Mesenchymal stem cell (in vitro differentiated cells and primary cell): ENCODE results near the gene PITPNM3.

Source experiments
- DNase-seq: peaks from one replicate; pipeline ENCODE4 v3.0.0-alpha.2; 2013
- H2AFZ ChIP-seq: one replicate; pipeline ENCODE4 v1.6.1; 2013; ENCODE audit warnings: low read depth, mild to moderate bottlenecking, control low read depth, inconsistent platforms, low read length, moderate library complexity
- H2AK5ac ChIP-seq: 2 replicates; pipeline ENCODE4 v1.6.1; 2013; ENCODE audit warnings: low read length, moderate library complexity, mild to moderate bottlenecking, inconsistent platforms; ENCODE audit not compliant: severe bottlenecking
- H2BK120ac ChIP-seq: one replicate; pipeline ENCODE4 v1.6.1; 2013; ENCODE audit warnings: low read depth, mild to moderate bottlenecking, inconsistent platforms, low read length, moderate library complexity
- H2BK12ac ChIP-seq, 2 experiments: one replicate each; pipeline ENCODE4 v1.6.1; 2013; ENCODE audit warnings: inconsistent platforms in 2 of 2, low read length in 2 of 2, mild to moderate bottlenecking in 2 of 2, moderate library complexity in 2 of 2, control low read depth in 1 of 2
- H2BK15ac ChIP-seq: one replicate; pipeline ENCODE4 v1.6.1; 2013; ENCODE audit warnings: mild to moderate bottlenecking, low read depth, inconsistent platforms; ENCODE audit not compliant: poor library complexity, severe bottlenecking
- H2BK5ac ChIP-seq: 2 replicates; pipeline ENCODE4 v1.6.1; 2013; ENCODE audit warnings: low read depth, mild to moderate bottlenecking, low read length, control low read depth, inconsistent platforms; ENCODE audit not compliant: poor library complexity, severe bottlenecking
- H3K14ac ChIP-seq, 2 experiments: one replicate each; pipeline ENCODE4 v1.6.1; 2013; ENCODE audit warnings: inconsistent platforms in 2 of 2, low read length in 2 of 2, control low read depth in 1 of 2, mild to moderate bottlenecking in 1 of 2, moderate library complexity in 1 of 2
- H3K18ac ChIP-seq, 2 experiments: one replicate each; pipeline ENCODE4 v1.6.1; 2013; ENCODE audit warnings: inconsistent platforms in 2 of 2, low read length in 2 of 2, control low read depth in 1 of 2, low read depth in 1 of 2, mild to moderate bottlenecking in 1 of 2
- H3K23ac ChIP-seq, 2 experiments: one replicate each; pipeline ENCODE4 v1.6.1; 2013; ENCODE audit warnings: inconsistent platforms in 2 of 2, low read length in 2 of 2, mild to moderate bottlenecking in 2 of 2, moderate library complexity in 2 of 2, control low read depth in 1 of 2
- H3K27ac ChIP-seq: 2 replicates; pipeline ENCODE4 v1.5.1; 2013; ENCODE audit warnings: mild to moderate bottlenecking, moderate library complexity, low read length, control low read depth, inconsistent platforms; ENCODE audit not compliant: poor library complexity, severe bottlenecking
- H3K27me3 ChIP-seq, 2 experiments: 2 replicates each; pipeline versions ENCODE4 v1.6.1 to v1.7.0; 2013; ENCODE audit warnings: low read length in 2 of 2, mild to moderate bottlenecking in 2 of 2, moderate library complexity in 2 of 2, control low read depth in 1 of 2, inconsistent platforms in 1 of 2; ENCODE audit not compliant: control insufficient read depth in 1 of 2, insufficient read depth in 1 of 2
- H3K36me3 ChIP-seq, 2 experiments: 2 replicates each; pipeline versions ENCODE4 v1.6.1 to v1.7.0; 2013; ENCODE audit warnings: low read length in 2 of 2, control low read depth in 1 of 2, inconsistent platforms in 1 of 2, low read depth in 1 of 2, mild to moderate bottlenecking in 1 of 2; ENCODE audit not compliant: insufficient read depth in 2 of 2, control insufficient read depth in 1 of 2
- H3K4ac ChIP-seq, 2 experiments: one replicate each; pipeline ENCODE4 v1.6.1; 2013; ENCODE audit warnings: inconsistent platforms in 2 of 2, low read length in 2 of 2, mild to moderate bottlenecking in 2 of 2, moderate library complexity in 2 of 2, control low read depth in 1 of 2, low read depth in 1 of 2
- H3K4me1 ChIP-seq: 2 replicates; pipeline ENCODE4 v1.6.1; 2013; ENCODE audit warnings: low read depth, low read length, control low read depth; ENCODE audit not compliant: control insufficient read depth, insufficient read depth
- H3K4me2 ChIP-seq: 2 replicates; pipeline ENCODE4 v1.6.1; 2013; ENCODE audit warnings: low read length, mild to moderate bottlenecking, inconsistent platforms; ENCODE audit not compliant: poor library complexity, severe bottlenecking
- H3K4me3 ChIP-seq, 2 experiments: 2 replicates each; pipeline versions ENCODE4 v1.5.1 to v1.7.0; 2013; ENCODE audit warnings: low read length in 2 of 2, mild to moderate bottlenecking in 2 of 2, control low read depth in 1 of 2, low read depth in 1 of 2; ENCODE audit not compliant: insufficient read depth in 1 of 2
- H3K79me1 ChIP-seq: replicated peaks from 2 replicates; pipeline ENCODE4 v1.6.1; 2013; ENCODE audit warnings: mild to moderate bottlenecking, control low read depth, low read length, inconsistent platforms; ENCODE audit not compliant: poor library complexity, severe bottlenecking
- H3K9ac ChIP-seq: 2 replicates; pipeline ENCODE4 v1.7.0; 2013; ENCODE audit warnings: mild to moderate bottlenecking, low read length, moderate library complexity
- H3K9me3 ChIP-seq: 2 replicates; pipeline ENCODE4 v1.7.0; 2013; ENCODE audit warnings: mild to moderate bottlenecking, low read length; ENCODE audit not compliant: control insufficient read depth
- H4K8ac ChIP-seq: one replicate; pipeline ENCODE4 v1.6.1; 2013; ENCODE audit warnings: inconsistent platforms, mild to moderate bottlenecking, low read length, moderate library complexity
- H4K91ac ChIP-seq: one replicate; pipeline ENCODE4 v1.6.1; 2013; ENCODE audit warnings: mild to moderate bottlenecking, low read length, inconsistent platforms
- WGBS: methylation state at CpG from one replicate; pipeline ENCODE4 v1.1.7; 2013; ENCODE audit warnings: mixed read lengths; 5-methylcytosine and 5-hydroxymethylcytosine counted together

PITPNM3 gene

DNA sequence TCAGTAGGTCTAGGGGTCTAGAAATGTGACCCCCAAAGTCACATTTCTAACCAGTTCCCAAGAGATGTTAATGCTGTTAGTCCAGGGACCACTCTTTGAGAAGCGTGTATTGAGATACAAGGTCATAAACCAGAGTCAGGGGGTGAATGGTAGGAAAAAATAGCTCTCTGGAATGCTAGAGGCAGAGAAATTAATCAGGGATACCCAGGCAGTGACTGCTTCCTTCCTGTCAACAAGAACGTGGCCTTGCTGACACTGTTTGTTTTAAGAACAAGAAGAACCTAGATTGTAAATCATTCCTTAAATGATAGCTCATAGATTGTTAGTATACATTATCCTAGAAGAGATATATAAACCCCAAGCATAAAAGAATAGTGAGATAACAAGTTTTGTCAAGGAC lies 43.8 kb downstream of the PITPNM3 start:
- WGBS, result 9% methylated on average over 1 of the region's 2 CpGs
- Histone ChIP-seq H2BK12ac (no peak overlapping the region), H3K36me3 (no peaks in the 10 kb centered on the region), H3K18ac (no peak overlapping the region), H3K27me3 (peaks cover 0 to 28% of the 10 kb centered on the region in 2 experiments), H3K4me3 (no peak overlapping the region), H4K91ac (no peak overlapping the region), H2BK120ac (no peak overlapping the region), H2BK15ac (no peak overlapping the region), H3K79me1 (no peaks in the 10 kb centered on the region), H3K23ac (no peak overlapping the region), H4K8ac (no peak overlapping the region), H2AK5ac (no peak overlapping the region), H3K4ac (no peak overlapping the region), H3K9ac (no peak overlapping the region), H3K4me2 (no peak overlapping the region), H3K4me1 (peaks cover 25% of the 10 kb centered on the region), H3K27ac (no peak overlapping the region), H2BK5ac (no peak overlapping the region), H2AFZ (no peak overlapping the region), H3K9me3 (no peaks in the 10 kb centered on the region), H3K14ac (no peak overlapping the region)
- DNase-seq, result no peak

DNA sequence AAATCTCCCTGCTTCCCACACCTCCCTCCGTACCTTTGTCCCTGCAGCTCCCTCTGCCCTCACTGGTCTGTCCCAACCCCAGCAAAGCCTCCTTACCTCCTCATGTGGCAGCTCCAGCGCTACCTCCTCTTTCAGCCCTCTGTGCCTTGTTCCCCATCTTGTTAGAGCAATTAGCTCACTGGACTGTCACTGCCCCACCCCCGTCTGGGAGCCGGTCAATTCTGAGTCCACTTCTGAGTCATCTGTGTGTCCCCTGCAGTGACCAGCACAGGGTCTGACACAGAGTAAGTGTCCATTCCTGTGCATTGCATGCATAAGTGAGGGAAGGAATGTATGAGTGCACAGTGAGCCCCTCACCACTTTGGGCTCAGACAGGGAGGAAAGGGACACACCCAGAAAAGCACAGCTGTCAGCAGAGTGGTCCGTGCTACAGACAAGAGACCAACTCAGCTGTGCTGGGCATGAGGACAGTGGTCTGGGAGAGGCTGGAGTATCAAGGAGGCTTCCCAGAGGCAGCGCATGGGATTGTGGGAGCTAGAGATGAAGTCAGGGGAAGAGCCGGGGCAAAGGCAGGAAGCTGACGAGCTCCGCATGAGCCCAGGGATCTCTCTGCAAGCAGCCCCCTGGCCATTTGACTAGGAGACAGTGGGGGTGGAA lies 45.9 kb downstream of the PITPNM3 start:
- Histone ChIP-seq H2BK120ac (no peak overlapping the region), H3K4me1 (peaks cover 31% of the 10 kb centered on the region), H3K27me3 (peaks cover 0 to 28% of the 10 kb centered on the region in 2 experiments), H3K27ac (no peak overlapping the region), H2AK5ac (no peak overlapping the region), H4K91ac (peak overlapping the region; percentile 34), H3K23ac (no peak overlapping the region), H2AFZ (no peak overlapping the region), H2BK5ac (no peak overlapping the region), H2BK15ac (no peak overlapping the region), H3K18ac (no peak overlapping the region), H3K4me2 (no peak overlapping the region), H3K4ac (no peak overlapping the region), H3K36me3 (no peaks in the 10 kb centered on the region), H3K9ac (no peak overlapping the region), H3K4me3 (no peak overlapping the region), H3K79me1 (no peaks in the 10 kb centered on the region), H3K9me3 (no peaks in the 10 kb centered on the region), H4K8ac (no peak overlapping the region), H3K14ac (peak overlapping the region in 1 of 2 experiments; percentile 30), H2BK12ac (no peak overlapping the region)
- WGBS, result 50% methylated on average over 9 of the region's 9 CpGs
- DNase-seq, result peak; percentile 58

DNA sequence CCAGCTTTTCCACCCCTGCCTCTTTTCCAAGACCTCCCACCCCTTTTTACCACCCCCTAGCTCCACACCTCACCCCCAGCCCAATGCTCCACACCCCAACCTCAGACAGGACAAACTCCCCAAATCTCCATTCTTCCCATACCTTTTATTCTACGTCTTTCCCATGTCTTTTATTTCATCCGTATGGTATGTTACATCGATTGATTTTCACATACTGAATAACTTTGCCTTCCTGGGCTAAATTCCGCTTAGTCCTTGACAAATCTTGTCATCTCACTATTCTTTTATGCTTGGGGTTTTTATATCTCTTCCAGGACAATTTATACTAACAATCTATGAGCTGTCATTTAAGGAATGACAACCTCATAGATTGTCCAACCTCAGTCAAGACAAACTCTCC lies 46.4 kb downstream of the PITPNM3 start:
- no peak overlapping the region for H4K8ac ChIP-seq
- H3K23ac ChIP-seq, result no peak overlapping the region
- H2BK12ac ChIP-seq, result no peak overlapping the region
- 93% methylated on average over 4 of the region's 4 CpGs for WGBS
- no peaks in the 10 kb centered on the region for H3K36me3 ChIP-seq
- no peak overlapping the region for H2BK120ac ChIP-seq
- peaks cover 0 to 28% of the 10 kb centered on the region in 2 experiments for H3K27me3 ChIP-seq
- no peak overlapping the region for H3K4me2 ChIP-seq
- no peak overlapping the region for H3K18ac ChIP-seq
- DNase-seq, result no peak
- H3K4me1 ChIP-seq, result peaks cover 31% of the 10 kb centered on the region
- no peaks in the 10 kb centered on the region for H3K79me1 ChIP-seq
- H3K9ac ChIP-seq, result no peak overlapping the region
- H3K27ac ChIP-seq, result no peak overlapping the region
- H3K14ac ChIP-seq, result no peak overlapping the region
- H2BK15ac ChIP-seq, result no peak overlapping the region
- H2AK5ac ChIP-seq, result no peak overlapping the region
- H3K4me3 ChIP-seq, result no peak overlapping the region
- no peak overlapping the region for H3K4ac ChIP-seq
- H3K9me3 ChIP-seq, result no peaks in the 10 kb centered on the region
- H2AFZ ChIP-seq, result no peak overlapping the region
- no peak overlapping the region for H4K91ac ChIP-seq
- H2BK5ac ChIP-seq, result no peak overlapping the region

DNA sequence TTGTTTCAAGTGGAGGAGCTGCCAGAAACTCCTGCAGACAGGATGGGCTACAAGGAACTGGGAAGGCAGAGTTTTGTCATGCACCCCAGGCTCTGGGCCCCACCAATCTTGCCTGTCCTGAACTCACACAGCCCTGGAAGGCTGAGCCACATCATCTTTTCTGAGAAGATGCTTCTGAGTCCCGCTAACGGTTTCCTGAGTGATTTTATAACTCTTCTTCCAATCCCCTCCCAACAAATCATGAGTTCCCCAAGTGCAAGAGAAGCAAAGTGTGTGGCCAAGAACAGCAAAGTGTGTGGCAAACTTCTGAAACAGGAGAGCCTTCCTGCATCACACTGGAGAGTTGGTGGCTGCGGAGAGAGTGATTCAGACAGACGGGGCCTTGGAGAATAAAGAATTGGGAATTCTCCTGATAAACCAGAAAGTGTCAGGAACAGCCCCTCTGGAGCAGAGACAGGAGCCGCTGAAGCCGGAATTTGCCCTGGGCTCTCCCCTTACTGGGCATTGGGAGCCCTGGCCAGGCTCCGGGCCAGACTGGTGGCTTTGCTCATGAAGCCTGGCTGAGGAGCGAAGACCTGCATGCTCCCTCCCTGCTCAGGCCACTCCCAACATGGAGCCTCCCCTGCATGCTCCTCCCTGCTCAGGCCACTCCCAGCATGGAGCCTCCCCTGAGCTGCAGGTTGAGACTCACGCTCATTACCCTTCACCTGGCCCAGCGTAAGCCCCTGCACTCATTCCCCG lies 47.2 kb downstream of the PITPNM3 start:
- Histone ChIP-seq H2BK15ac (no peak overlapping the region), H3K4me1 (peaks cover 31% of the 10 kb centered on the region), H3K23ac (no peak overlapping the region), H3K36me3 (no peaks in the 10 kb centered on the region), H2AFZ (no peak overlapping the region), H4K91ac (no peak overlapping the region), H3K9me3 (no peaks in the 10 kb centered on the region), H4K8ac (no peak overlapping the region), H3K14ac (no peak overlapping the region), H3K4me3 (no peak overlapping the region), H3K9ac (no peak overlapping the region), H2BK12ac (no peak overlapping the region), H3K79me1 (no peaks in the 10 kb centered on the region), H3K27me3 (peaks cover 0 to 28% of the 10 kb centered on the region in 2 experiments), H3K4me2 (no peak overlapping the region), H3K4ac (peak overlapping the region in 1 of 2 experiments; percentile 28), H3K18ac (no peak overlapping the region), H2BK120ac (no peak overlapping the region), H2BK5ac (no peak overlapping the region), H3K27ac (no peak overlapping the region), H2AK5ac (no peak overlapping the region)
- no peak for DNase-seq
- WGBS, result 77% methylated on average over 11 of the region's 11 CpGs
